Measurements from ENCODE around the gene CDKAL1.

- TF ChIP-seq CTCF (conservative IDR thresholded peaks at IDR 0.05; ENCODE audit: low read depth, low read length) (no peak), EZH2 (IDR thresholded peaks at IDR 0.05; ENCODE audit: low read length, unreplicated experiment) (no peak)
Measured at GRCh38 chr6:20955131-20955530, 420.9 kb downstream of the CDKAL1 start.
